SH-SY5Y (cell line): ENCODE measurements around the gene TMEM86B.

Experiments used
- GATA2 ChIP-seq: IDR thresholded peaks from 2 replicates; pipeline ENCODE4 v1.6.1; 2011; ENCODE audit warnings: mild to moderate bottlenecking, low read depth, low read length
- GATA3 ChIP-seq: IDR thresholded peaks from 2 replicates; pipeline ENCODE4 v1.6.1; 2011; ENCODE audit warnings: low read depth, mild to moderate bottlenecking, low read length, moderate library complexity

DNA sequence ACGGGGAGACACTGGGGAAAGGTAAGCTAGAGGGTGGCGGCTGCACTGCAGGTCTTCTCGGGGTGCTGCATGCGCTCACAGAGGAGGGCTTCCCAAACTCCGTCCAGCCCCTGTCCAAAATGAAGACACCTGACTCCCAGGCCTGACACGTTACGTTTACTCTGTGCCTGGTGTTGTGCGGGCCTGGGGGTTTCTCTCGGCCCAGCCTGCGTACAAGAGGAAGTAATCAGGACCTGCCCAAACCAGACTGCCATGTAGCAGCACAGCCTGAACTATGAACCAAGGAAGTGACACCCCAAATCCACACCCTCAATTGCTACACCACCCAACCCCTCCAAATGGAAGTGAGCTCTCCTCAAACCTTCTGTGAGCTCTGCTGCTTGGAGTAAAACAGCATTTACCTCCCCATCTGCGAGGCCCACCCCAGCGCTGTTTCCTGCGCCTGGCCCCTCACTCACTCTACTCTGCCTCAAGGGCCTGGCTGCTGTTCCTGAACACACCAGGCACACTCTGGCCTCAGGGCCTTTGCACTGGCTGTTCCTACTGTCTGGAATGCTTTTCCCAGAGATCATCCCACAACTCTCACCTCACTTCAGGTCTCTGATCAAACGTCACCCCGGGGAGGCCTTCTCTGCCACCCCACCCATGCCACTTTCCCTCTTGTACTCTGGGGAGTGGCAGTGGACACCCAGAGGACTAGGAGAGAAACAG, 48.3 kb upstream of the TMEM86B start:
- no peak for TF ChIP-seq GATA2
- TF ChIP-seq GATA3: no peak
